ENCODE measurements around the gene ARHGAP22. TPM values are rescaled to one million over a fixed set of nuclear protein-coding genes. Genes with fewer than 3 reads are reported as not detected.

ARHGAP22 gene
- total RNA-seq, 1 donor from 2014 or later = 1.9 TPM

- Mint-ChIP-seq H3K27me3 (ENCODE audit: unreplicated experiment) (peaks cover 3% of the 10 kb centered on the region), H3K4me3 (ENCODE audit: unreplicated experiment) (no peak overlapping the region), H3K36me3 (ENCODE audit: low read depth, unreplicated experiment) (no peaks in the 10 kb centered on the region), H3K4me1 (ENCODE audit: unreplicated experiment) (no peaks in the 10 kb centered on the region), H3K27ac (ENCODE audit: unreplicated experiment) (no peak overlapping the region), H3K9me3 (ENCODE audit: unreplicated experiment) (no peaks in the 10 kb centered on the region)
- DNase-seq (ENCODE audit: low spot score) = no peak
- TF ChIP-seq CTCF (IDR thresholded peaks at IDR 0.05; ENCODE audit: unreplicated experiment) = peak; percentile 19
Observed at GRCh38 chr10:48535416-48536155, 69.3 kb downstream of the ARHGAP22 start.

DNA sequence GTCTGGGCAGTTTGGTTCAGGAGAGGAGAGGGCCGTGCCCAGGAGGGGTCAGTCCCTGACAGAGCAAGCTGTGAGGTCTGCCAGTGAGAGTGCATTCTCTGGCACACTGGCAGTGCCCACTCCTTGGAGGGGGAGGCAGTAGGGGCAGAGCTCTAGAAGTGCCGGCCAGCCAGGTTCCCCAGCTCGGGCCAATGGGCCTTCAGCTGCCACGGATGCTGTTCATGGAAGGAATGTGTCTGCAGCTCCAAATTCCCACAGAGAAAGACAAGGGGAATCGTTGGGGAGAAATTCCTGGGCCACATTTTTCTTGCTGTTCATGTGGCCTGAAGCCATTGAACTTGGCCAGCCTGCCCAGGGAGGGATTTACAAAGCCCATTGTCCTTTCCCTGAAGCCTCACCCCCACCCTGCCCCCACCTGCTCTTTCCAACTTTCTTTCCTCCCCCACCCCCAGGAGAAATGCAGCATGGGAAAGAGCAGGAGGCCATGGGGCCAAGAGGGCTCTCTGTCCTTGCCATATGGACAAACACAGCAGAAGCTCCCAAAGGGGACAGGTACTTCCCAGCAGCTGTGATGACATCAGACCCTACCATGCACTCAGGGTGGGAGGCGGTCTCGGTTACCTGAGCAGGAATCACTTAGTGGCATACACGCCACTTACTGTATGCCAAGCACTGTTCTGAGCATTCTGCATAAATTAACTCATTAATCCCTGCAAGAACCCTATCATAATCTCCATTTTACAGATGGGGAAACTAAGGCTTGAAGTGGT is 70.7 kb downstream of the ARHGAP22 start:
- H3K36me3 Mint-ChIP-seq (ENCODE audit: low read depth, unreplicated experiment) = no peaks in the 10 kb centered on the region
- peaks cover 3% of the 10 kb centered on the region for H3K27me3 Mint-ChIP-seq (ENCODE audit: unreplicated experiment)
- H3K4me3 Mint-ChIP-seq (ENCODE audit: unreplicated experiment) = no peak overlapping the region
- DNase-seq (ENCODE audit: low spot score) = no peak
- no peaks in the 10 kb centered on the region for H3K9me3 Mint-ChIP-seq (ENCODE audit: unreplicated experiment)
- H3K4me1 Mint-ChIP-seq (ENCODE audit: unreplicated experiment) = no peaks in the 10 kb centered on the region
- no peak for TF ChIP-seq CTCF (IDR thresholded peaks at IDR 0.05; ENCODE audit: unreplicated experiment)
- no peak overlapping the region for H3K27ac Mint-ChIP-seq (ENCODE audit: unreplicated experiment)

GRCh38 chr10:48533540-48533939 is 71.3 kb downstream of the ARHGAP22 start:
- no peak for DNase-seq (ENCODE audit: low spot score)
- H3K4me3 Mint-ChIP-seq (ENCODE audit: unreplicated experiment) = no peak overlapping the region
- peaks cover 3% of the 10 kb centered on the region for H3K27me3 Mint-ChIP-seq (ENCODE audit: unreplicated experiment)
- no peaks in the 10 kb centered on the region for H3K36me3 Mint-ChIP-seq (ENCODE audit: low read depth, unreplicated experiment)
- no peak overlapping the region for H3K27ac Mint-ChIP-seq (ENCODE audit: unreplicated experiment)
- H3K9me3 Mint-ChIP-seq (ENCODE audit: unreplicated experiment) = no peaks in the 10 kb centered on the region
- no peak for TF ChIP-seq CTCF (IDR thresholded peaks at IDR 0.05; ENCODE audit: unreplicated experiment)
- H3K4me1 Mint-ChIP-seq (ENCODE audit: unreplicated experiment) = no peaks in the 10 kb centered on the region

DNA sequence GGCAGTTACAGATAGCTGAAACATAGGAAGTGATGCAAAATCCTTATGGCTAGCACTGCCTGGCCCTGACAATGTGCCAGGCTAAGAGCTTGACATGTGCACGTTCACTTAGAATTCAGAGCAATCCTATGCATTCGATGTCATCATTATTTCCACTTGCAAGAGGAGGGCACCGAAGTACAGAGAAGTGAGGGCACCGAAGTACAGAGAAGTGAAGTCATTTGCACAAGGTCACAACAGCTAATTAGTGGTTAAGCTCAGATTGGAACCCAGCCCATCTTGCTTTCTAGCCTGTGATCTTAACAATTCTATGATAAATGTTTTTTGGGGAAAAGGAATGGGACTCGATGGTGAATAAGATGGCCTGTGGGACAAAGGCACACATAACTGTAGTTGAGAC is 73.4 kb downstream of the ARHGAP22 start:
- H3K4me1 Mint-ChIP-seq (ENCODE audit: unreplicated experiment) = peaks cover under 1% of the 10 kb centered on the region

More for the DNA sequence above, 73.4 kb downstream of the ARHGAP22 start:
- no peaks in the 10 kb centered on the region for H3K9me3 Mint-ChIP-seq (ENCODE audit: unreplicated experiment)
- H3K27ac Mint-ChIP-seq (ENCODE audit: unreplicated experiment) = no peak overlapping the region
- no peak for DNase-seq (ENCODE audit: low spot score)
- no peak overlapping the region for H3K4me3 Mint-ChIP-seq (ENCODE audit: unreplicated experiment)
- no peaks in the 10 kb centered on the region for H3K36me3 Mint-ChIP-seq (ENCODE audit: low read depth, unreplicated experiment)
- peaks cover 5% of the 10 kb centered on the region for H3K27me3 Mint-ChIP-seq (ENCODE audit: unreplicated experiment)
- TF ChIP-seq CTCF (IDR thresholded peaks at IDR 0.05; ENCODE audit: unreplicated experiment) = no peak
